SK-N-SH (cell line): ENCODE data around the gene UBTD2.

Source experiments
- EP300 ChIP-seq, 2 experiments: IDR thresholded peaks; 2 replicates each; pipeline versions ENCODE4 v1.4.0 to v1.6.1; 2012; ENCODE audit warnings: borderline replicate concordance in 1 of 2, low read depth in 1 of 2, low read length in 1 of 2
- EZH2phosphoT487 ChIP-seq: fragments of 200-600 bp; sonication (generic); IDR thresholded peaks from 2 replicates; pipeline ENCODE4 v1.6.1; 2017; ENCODE audit warnings: low read depth, mixed run types, mild to moderate bottlenecking, antibody characterized with exemption, moderate library complexity, borderline replicate concordance
- FOXM1 ChIP-seq: IDR thresholded peaks from 2 replicates; pipeline ENCODE4 v1.4.0; 2012; ENCODE audit warnings: low read depth, mild to moderate bottlenecking
- MXI1 ChIP-seq: IDR thresholded peaks from 2 replicates; pipeline ENCODE4 v1.6.1; 2012; ENCODE audit warnings: mild to moderate bottlenecking, low read depth, low read length, improper control_type of control experiment
- NRF1 ChIP-seq: IDR thresholded peaks from 2 replicates; pipeline ENCODE4 v1.6.1; 2012; ENCODE audit warnings: low read depth, mild to moderate bottlenecking, low read length
- RXRA ChIP-seq: IDR thresholded peaks from 2 replicates; pipeline ENCODE4 v1.4.0; 2012; ENCODE audit warnings: low read depth, mild to moderate bottlenecking, borderline replicate concordance
- SIN3A ChIP-seq: IDR thresholded peaks from 2 replicates; pipeline ENCODE4 v1.6.1; 2012; ENCODE audit warnings: low read depth, mild to moderate bottlenecking, low read length, moderate library complexity, borderline replicate concordance
- SMC3 ChIP-seq: IDR thresholded peaks from 2 replicates; pipeline ENCODE4 v1.6.1; 2012; ENCODE audit warnings: low read depth, low read length, improper control_type of control experiment
- TAF1 ChIP-seq: IDR thresholded peaks from 2 replicates; pipeline ENCODE4 v1.6.1; 2012; ENCODE audit warnings: low read depth, mild to moderate bottlenecking, low read length, moderate library complexity, borderline replicate concordance
- YY1 ChIP-seq: IDR thresholded peaks from 2 replicates; pipeline ENCODE4 v1.4.0; 2012; ENCODE audit warnings: low read depth, mild to moderate bottlenecking
- TF ChIP-seq, protein P1 (sequence below): fragments of 200-600 bp; sonication (generic); IDR thresholded peaks from 2 replicates; pipeline ENCODE4 v1.6.1; 2017; ENCODE audit warnings: antibody characterized with exemption, mild to moderate bottlenecking, moderate library complexity
- TF ChIP-seq, protein P2 (sequence below): fragments of 150-350 bp; IDR thresholded peaks from 2 replicates; pipeline ENCODE4 v1.6.1; 2017; ENCODE audit warnings: antibody characterized with exemption, low read length, low read depth, borderline replicate concordance
- TF ChIP-seq, protein P3 (sequence below): IDR thresholded peaks from 2 replicates; pipeline ENCODE4 v1.4.0; 2012; ENCODE audit warnings: low read depth

- TF ChIP-seq, protein P1, sequence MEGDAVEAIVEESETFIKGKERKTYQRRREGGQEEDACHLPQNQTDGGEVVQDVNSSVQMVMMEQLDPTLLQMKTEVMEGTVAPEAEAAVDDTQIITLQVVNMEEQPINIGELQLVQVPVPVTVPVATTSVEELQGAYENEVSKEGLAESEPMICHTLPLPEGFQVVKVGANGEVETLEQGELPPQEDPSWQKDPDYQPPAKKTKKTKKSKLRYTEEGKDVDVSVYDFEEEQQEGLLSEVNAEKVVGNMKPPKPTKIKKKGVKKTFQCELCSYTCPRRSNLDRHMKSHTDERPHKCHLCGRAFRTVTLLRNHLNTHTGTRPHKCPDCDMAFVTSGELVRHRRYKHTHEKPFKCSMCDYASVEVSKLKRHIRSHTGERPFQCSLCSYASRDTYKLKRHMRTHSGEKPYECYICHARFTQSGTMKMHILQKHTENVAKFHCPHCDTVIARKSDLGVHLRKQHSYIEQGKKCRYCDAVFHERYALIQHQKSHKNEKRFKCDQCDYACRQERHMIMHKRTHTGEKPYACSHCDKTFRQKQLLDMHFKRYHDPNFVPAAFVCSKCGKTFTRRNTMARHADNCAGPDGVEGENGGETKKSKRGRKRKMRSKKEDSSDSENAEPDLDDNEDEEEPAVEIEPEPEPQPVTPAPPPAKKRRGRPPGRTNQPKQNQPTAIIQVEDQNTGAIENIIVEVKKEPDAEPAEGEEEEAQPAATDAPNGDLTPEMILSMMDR: no peak
- TF ChIP-seq EP300 (IDR thresholded peaks at IDR 0.05; ENCODE audit: borderline replicate concordance in 1 of 2, low read depth in 1 of 2, low read length in 1 of 2) (peak in 1 of 2 experiments; percentile 93; a peak in 2 of 4 replicates), SIN3A (no peak), NRF1 (no peak), YY1 (no peak), SMC3 (no peak), TAF1 (no peak), FOXM1 (no peak), RXRA (no peak), EZH2phosphoT487 (no peak), MXI1 (no peak)
- TF ChIP-seq, protein P2, sequence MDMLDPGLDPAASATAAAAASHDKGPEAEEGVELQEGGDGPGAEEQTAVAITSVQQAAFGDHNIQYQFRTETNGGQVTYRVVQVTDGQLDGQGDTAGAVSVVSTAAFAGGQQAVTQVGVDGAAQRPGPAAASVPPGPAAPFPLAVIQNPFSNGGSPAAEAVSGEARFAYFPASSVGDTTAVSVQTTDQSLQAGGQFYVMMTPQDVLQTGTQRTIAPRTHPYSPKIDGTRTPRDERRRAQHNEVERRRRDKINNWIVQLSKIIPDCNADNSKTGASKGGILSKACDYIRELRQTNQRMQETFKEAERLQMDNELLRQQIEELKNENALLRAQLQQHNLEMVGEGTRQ: no peak
- TF ChIP-seq, protein P3, sequence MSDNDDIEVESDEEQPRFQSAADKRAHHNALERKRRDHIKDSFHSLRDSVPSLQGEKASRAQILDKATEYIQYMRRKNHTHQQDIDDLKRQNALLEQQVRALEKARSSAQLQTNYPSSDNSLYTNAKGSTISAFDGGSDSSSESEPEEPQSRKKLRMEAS: no peak
Measured at GRCh38 chr5:172219296-172219695, 64.3 kb downstream of the UBTD2 start.
